DND-41 (cell line): ENCODE results near the gene PHOSPHO1.
"Not testable (repeated sequence)": the region's sequence is repeated elsewhere in the genome, so short reads cannot be mapped to it uniquely, and the experiment has no call there.

ENCODE experiments used
- ATAC-seq: fragments of 200-7000 bp; cut with Tn5 transposase; 3 replicates; pipeline ENCODE4 v1.9.1; 2021; ENCODE audit warnings: low read depth; ENCODE audit not compliant: insufficient read depth
- DNase-seq: peaks from one replicate; pipeline ENCODE4 v3.0.0-alpha.2; 2020
- H2AFZ ChIP-seq: 2 replicates; pipeline ENCODE4 v1.6.0; 2012; ENCODE audit warnings: low read depth, low read length
- H3K27ac ChIP-seq: 2 replicates; pipeline ENCODE4 v1.5.1; 2012; ENCODE audit warnings: low read length, inconsistent platforms
- H3K27me3 ChIP-seq: fragments of 200-600 bp; sonication (generic); 2 replicates; pipeline ENCODE4 v1.6.0; 2012; ENCODE audit warnings: low read length, mild to moderate bottlenecking, inconsistent platforms; ENCODE audit not compliant: insufficient read depth, poor library complexity
- H3K36me3 ChIP-seq: 2 replicates; pipeline ENCODE4 v1.5.1; 2012; ENCODE audit warnings: low read length, inconsistent platforms; ENCODE audit not compliant: insufficient read depth
- H3K4me1 ChIP-seq: 2 replicates; pipeline ENCODE4 v1.5.1; 2012; ENCODE audit warnings: mild to moderate bottlenecking, low read length; ENCODE audit not compliant: insufficient read depth
- H3K4me2 ChIP-seq: 2 replicates; pipeline ENCODE4 v1.6.0; 2012; ENCODE audit warnings: mild to moderate bottlenecking, moderate library complexity, low read length, inconsistent platforms; ENCODE audit not compliant: insufficient read depth
- H3K4me3 ChIP-seq, 2 experiments: fragments of 200-600 bp in 1 of 2; shearing (Covaris generic) in 1 of 2; 2 replicates each; pipeline ENCODE4 v1.5.1; 2012 to 2016; ENCODE audit warnings: inconsistent platforms in 2 of 2, low read length in 2 of 2, mild to moderate bottlenecking in 2 of 2, low read depth in 1 of 2, moderate library complexity in 1 of 2
- H3K79me2 ChIP-seq: 2 replicates; pipeline ENCODE4 v1.6.0; 2012; ENCODE audit warnings: low read length, inconsistent platforms; ENCODE audit not compliant: insufficient read depth
- H3K9ac ChIP-seq: 2 replicates; pipeline ENCODE4 v1.6.0; 2012; ENCODE audit warnings: low read depth, mild to moderate bottlenecking, inconsistent platforms, low read length, moderate library complexity
- H3K9me3 ChIP-seq: 2 replicates; pipeline ENCODE4 v1.5.1; 2012; ENCODE audit warnings: low read length, moderate library complexity, mild to moderate bottlenecking, inconsistent platforms; ENCODE audit not compliant: insufficient read depth, severe bottlenecking
- H4K20me1 ChIP-seq: 2 replicates; pipeline ENCODE4 v1.6.0; 2012; ENCODE audit warnings: low read length; ENCODE audit not compliant: insufficient read depth
- EZH2 ChIP-seq: IDR thresholded peaks from 3 replicates; pipeline ENCODE4 v1.6.1; 2012; ENCODE audit warnings: borderline replicate concordance, low read depth, mild to moderate bottlenecking, moderate library complexity, low read length, inconsistent platforms; ENCODE audit not compliant: severe bottlenecking
- TF ChIP-seq, protein P1 (sequence below): IDR thresholded peaks from 2 replicates; pipeline ENCODE4 v1.5.1; 2012; ENCODE audit warnings: borderline replicate concordance, low read length, moderate library complexity, mild to moderate bottlenecking; ENCODE audit not compliant: poor library complexity, severe bottlenecking; ENCODE audit errors: extremely low read depth

Gene PHOSPHO1

DNA sequence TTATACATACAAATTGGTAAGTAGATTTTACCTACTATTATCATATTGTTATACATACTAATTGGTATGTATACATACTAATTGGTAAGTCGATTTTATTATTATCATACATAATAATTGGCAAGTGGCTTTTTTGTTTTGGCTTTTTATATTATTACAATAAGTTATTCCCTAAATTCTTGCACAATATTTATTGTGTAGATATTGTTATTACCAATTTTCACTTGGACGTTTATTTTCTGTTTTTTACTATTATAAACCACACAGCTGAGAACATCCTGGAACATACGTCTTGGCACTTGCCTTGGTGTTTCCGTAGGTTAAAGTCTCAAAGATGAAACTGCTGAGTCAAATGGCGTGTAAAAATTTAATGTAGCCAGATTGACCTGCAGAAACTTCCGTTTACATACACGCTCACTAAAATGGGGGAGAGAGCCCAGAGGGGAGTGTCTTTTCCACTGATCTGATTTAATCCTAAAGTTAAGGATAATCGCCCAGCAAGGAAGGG lies 39.1 kb downstream of the PHOSPHO1 start:
- no peaks in the 10 kb centered on the region for H3K36me3 ChIP-seq
- H2AFZ ChIP-seq, result peak overlapping the region; percentile 88
- ATAC-seq, result no peak; the same call in 2 of the 3 replicates
- no peaks in the 10 kb centered on the region for H3K79me2 ChIP-seq
- H3K27me3 ChIP-seq, result no peaks in the 10 kb centered on the region
- no peak for DNase-seq
- H3K4me2 ChIP-seq, result peak overlapping the region; percentile 68
- TF ChIP-seq, protein P1, sequence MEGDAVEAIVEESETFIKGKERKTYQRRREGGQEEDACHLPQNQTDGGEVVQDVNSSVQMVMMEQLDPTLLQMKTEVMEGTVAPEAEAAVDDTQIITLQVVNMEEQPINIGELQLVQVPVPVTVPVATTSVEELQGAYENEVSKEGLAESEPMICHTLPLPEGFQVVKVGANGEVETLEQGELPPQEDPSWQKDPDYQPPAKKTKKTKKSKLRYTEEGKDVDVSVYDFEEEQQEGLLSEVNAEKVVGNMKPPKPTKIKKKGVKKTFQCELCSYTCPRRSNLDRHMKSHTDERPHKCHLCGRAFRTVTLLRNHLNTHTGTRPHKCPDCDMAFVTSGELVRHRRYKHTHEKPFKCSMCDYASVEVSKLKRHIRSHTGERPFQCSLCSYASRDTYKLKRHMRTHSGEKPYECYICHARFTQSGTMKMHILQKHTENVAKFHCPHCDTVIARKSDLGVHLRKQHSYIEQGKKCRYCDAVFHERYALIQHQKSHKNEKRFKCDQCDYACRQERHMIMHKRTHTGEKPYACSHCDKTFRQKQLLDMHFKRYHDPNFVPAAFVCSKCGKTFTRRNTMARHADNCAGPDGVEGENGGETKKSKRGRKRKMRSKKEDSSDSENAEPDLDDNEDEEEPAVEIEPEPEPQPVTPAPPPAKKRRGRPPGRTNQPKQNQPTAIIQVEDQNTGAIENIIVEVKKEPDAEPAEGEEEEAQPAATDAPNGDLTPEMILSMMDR, result no peak
- no peak for TF ChIP-seq EZH2
- H3K27ac ChIP-seq, result peak overlapping the region; percentile 96
- peak overlapping the region; percentile 95 for H3K9ac ChIP-seq
- peak overlapping the region; percentile 42 to 70 for H3K4me3 ChIP-seq
- H3K9me3 ChIP-seq, result no peaks in the 10 kb centered on the region
- H4K20me1 ChIP-seq, result no peaks in the 10 kb centered on the region
- H3K4me1 ChIP-seq, result peaks cover 24% of the 10 kb centered on the region

DNA sequence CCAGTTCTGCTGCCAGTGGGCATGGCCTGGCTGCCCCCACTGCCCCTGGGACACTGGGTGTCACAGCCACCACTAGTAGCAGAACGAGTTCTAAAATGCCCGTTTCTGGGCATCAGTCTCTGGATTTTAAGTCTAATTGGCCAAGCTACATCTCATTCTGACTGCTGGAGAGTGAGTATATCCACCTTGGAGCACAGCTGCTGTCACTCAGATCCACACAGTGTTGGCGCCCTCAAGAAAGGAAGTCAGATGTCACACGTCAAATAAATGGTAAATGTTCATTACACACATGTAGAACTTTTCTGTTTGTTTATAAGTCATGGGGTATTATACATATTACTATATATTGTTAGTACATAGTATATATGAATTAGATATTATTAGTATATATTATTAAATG lies 39.7 kb downstream of the PHOSPHO1 start:
- no peak for ATAC-seq
- Histone ChIP-seq H3K36me3 (no peaks in the 10 kb centered on the region), H3K4me1 (peaks cover 24% of the 10 kb centered on the region), H3K79me2 (no peaks in the 10 kb centered on the region), H2AFZ (peak overlapping the region; percentile 54; the same call in 1 of the 2 replicates), H3K9ac (peak overlapping the region; percentile 95; the same call in 1 of the 2 replicates), H3K4me3 (peak overlapping the region in 1 of 2 experiments; percentile 28; a peak in 2 of 4 replicates), H3K27me3 (no peaks in the 10 kb centered on the region), H3K27ac (peak overlapping the region; percentile 51; the same call in 1 of the 2 replicates), H3K4me2 (peak overlapping the region; percentile 68; the same call in 1 of the 2 replicates), H3K9me3 (no peaks in the 10 kb centered on the region), H4K20me1 (no peaks in the 10 kb centered on the region)
- no peak for TF ChIP-seq EZH2
- TF ChIP-seq, protein P1, result no peak
- peak; percentile 30 for DNase-seq

DNA sequence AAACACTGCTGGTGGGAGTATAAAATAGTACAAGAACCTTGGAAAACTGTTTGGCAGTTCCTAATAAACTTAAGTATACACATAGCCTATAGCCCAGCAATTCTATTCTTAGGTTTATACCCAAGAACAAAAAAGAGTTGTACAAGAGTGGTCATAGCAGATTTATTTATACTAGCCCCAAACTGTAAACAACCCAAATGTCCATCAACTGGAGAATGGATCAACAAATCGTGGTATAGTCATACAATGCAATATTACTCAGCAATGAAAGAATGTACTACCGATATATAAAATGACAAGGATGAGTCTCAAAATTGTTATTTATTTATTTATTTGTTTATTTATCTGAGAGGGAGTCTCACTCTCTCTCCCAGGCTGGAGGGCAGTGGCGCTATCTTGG lies 43.3 kb downstream of the PHOSPHO1 start:
- Histone ChIP-seq H2AFZ (no peak overlapping the region), H3K4me3 (no peak overlapping the region), H3K4me2 (no peak overlapping the region), H3K4me1 (peaks cover 13% of the 10 kb centered on the region), H3K9me3 (peaks cover 18% of the 10 kb centered on the region), H3K27me3 (no peaks in the 10 kb centered on the region), H3K79me2 (no peaks in the 10 kb centered on the region), H3K9ac (no peak overlapping the region), H3K27ac (no peak overlapping the region), H3K36me3 (no peaks in the 10 kb centered on the region), H4K20me1 (no peaks in the 10 kb centered on the region)
- TF ChIP-seq, protein P1, result no peak
- TF ChIP-seq EZH2, result no peak
- ATAC-seq (no peak), DNase-seq (no peak)

DNA sequence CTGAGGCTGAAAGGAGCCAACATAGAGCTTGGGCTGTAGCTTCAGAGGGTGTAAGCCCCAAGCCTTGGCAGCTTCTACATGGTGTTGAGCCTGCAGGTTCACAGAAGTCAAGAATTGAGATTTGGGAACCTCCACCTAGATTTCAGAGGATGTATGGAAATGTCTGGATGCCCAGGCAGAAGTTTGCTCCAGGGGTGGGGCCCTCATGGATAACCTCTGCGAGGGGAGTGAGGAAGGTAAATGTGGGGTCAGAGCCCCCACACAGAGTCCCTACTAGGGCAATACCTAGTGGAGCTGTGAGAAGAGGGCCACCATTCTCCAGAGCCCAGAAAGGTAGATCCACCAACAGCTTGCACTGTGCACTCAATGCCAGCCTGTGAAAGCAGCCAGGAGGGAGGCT lies 45.2 kb downstream of the PHOSPHO1 start:
- not testable (repeated sequence) for H2AFZ ChIP-seq, H3K27me3 ChIP-seq, H3K9ac ChIP-seq, H4K20me1 ChIP-seq, H3K4me1 ChIP-seq, H3K4me2 ChIP-seq, H3K27ac ChIP-seq, DNase-seq, ATAC-seq, H3K4me3 ChIP-seq, H3K36me3 ChIP-seq, H3K79me2 ChIP-seq
- H3K9me3 ChIP-seq, result peaks cover 18% of the 10 kb centered on the region

DNA sequence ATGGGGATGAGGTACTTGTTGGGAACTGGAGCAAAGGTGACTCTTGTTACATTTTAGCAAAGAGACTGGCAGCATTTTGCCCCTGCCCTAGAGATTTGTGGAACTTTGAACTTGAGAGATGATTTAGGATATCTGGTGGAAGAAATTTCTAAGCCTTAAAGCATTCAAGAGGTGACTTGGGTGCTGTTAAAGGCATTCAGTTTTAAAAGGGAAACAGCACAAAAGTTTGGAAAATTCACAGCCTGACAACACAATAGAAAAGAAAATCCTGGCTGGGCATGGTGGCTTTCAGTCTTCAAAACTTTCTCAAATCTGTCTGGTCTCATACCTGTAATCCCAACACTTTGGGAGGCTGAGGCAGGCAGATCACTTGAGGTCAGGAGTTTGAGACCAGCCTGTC lies 46.1 kb downstream of the PHOSPHO1 start:
- H3K4me3 ChIP-seq, H3K27me3 ChIP-seq, H3K9ac ChIP-seq, H2AFZ ChIP-seq, DNase-seq, H3K79me2 ChIP-seq, H4K20me1 ChIP-seq, H3K36me3 ChIP-seq, ATAC-seq, H3K4me2 ChIP-seq, H3K4me1 ChIP-seq, H3K27ac ChIP-seq: not testable (repeated sequence)
- peaks cover 18% of the 10 kb centered on the region for H3K9me3 ChIP-seq
